Caco-2 (cell line): ENCODE data around the gene PGAP3. TPM values are rescaled to one million over a fixed set of nuclear protein-coding genes. Genes with fewer than 3 reads are reported as not detected.

Experiments used
- BruUV-seq: library from RNA; stranded (reverse); fragments of 400-500 nt; replicated peaks from 2 replicates; lab custom pipeline; 2021; lab: Mats Ljungman, UMichigan
- CTCF ChIA-PET: fragments of 300-600 bp; sonication (Branson Sonifier 250); formaldehyde crosslinking; loops from one replicate; lab custom pipeline; 2022; ENCODE audit warnings: antibody characterized with exemption; lab: Charles Lee
- POLR2A ChIA-PET: fragments of 300-600 bp; sonication (Branson Sonifier 250); formaldehyde crosslinking; loops from one replicate; lab custom pipeline; 2022; ENCODE audit warnings: antibody characterized with exemption; lab: Charles Lee
- DNase-seq, 2 experiments: peaks; one replicate each; pipeline versions ENCODE4 v3.0.0 to v3.0.0-alpha.2; 2020 to 2022
- H3K27me3 ChIP-seq: replicated peaks from 2 replicates; pipeline ENCODE4 v1.6.0; 2011; ENCODE audit warnings: low read length; ENCODE audit not compliant: control insufficient read depth, insufficient read depth
- H3K36me3 ChIP-seq: 2 replicates; pipeline ENCODE4 v1.5.1; 2011; ENCODE audit warnings: low read length; ENCODE audit not compliant: control insufficient read depth, insufficient read depth
- H3K4me1 ChIP-seq: fragments of 250-450 bp; sonication (Bioruptor Pico); 2 replicates; pipeline ENCODE4 v1.5.1; 2020; ENCODE audit warnings: mild to moderate bottlenecking
- H3K4me3 ChIP-seq: 2 replicates; pipeline ENCODE4 v1.5.1; 2011; ENCODE audit warnings: low read depth, mild to moderate bottlenecking, control low read depth, low read length
- H3K9me3 ChIP-seq: fragments of 250-450 bp; sonication (Bioruptor Pico); 2 replicates; pipeline ENCODE4 v1.5.1; 2020; ENCODE audit warnings: mild to moderate bottlenecking, moderate library complexity
- H3K27ac Mint-ChIP-seq: one replicate; pipeline ENCODE4 v1.8.0; 2022; ENCODE audit warnings: mixed read lengths; ENCODE audit not compliant: unreplicated experiment
- H3K27me3 Mint-ChIP-seq: one replicate; pipeline ENCODE4 v1.8.0; 2022; ENCODE audit warnings: mixed read lengths; ENCODE audit not compliant: insufficient read depth, unreplicated experiment
- H3K36me3 Mint-ChIP-seq: one replicate; pipeline ENCODE4 v1.8.0; 2022; ENCODE audit warnings: mild to moderate bottlenecking, mixed read lengths; ENCODE audit not compliant: insufficient read depth, unreplicated experiment
- H3K4me1 Mint-ChIP-seq: one replicate; pipeline ENCODE4 v1.8.0; 2022; ENCODE audit warnings: low read depth, mixed read lengths; ENCODE audit not compliant: unreplicated experiment
- H3K4me3 Mint-ChIP-seq: one replicate; pipeline ENCODE4 v1.8.0; 2022; ENCODE audit warnings: mild to moderate bottlenecking, moderate library complexity, mixed read lengths; ENCODE audit not compliant: unreplicated experiment
- H3K9me3 Mint-ChIP-seq: one replicate; pipeline ENCODE4 v1.8.0; 2022; ENCODE audit warnings: mixed read lengths; ENCODE audit not compliant: unreplicated experiment
- CTCF ChIP-seq, 2 experiments: fragments of 200-600 bp in 1 of 2; IDR thresholded peaks; 1 replicate in 1 of 2; 2 replicates in 1 of 2; pipeline versions ENCODE4 v1.5.1 to v1.8.0; 2011 to 2022; ENCODE audit warnings: antibody characterized with exemption in 1 of 2, control low read depth in 1 of 2, inconsistent platforms in 1 of 2, low read depth in 1 of 2, low read length in 1 of 2, mild to moderate bottlenecking in 1 of 2, moderate library complexity in 1 of 2; ENCODE audit not compliant: insufficient read depth in 1 of 2, severe bottlenecking in 1 of 2, unreplicated experiment in 1 of 2
- intact Hi-C: fragments of 100-400 bp; cut with micrococcal nuclease; formaldehyde crosslinking; loops from one replicate; pipeline ENCODE4 v1.10.0; 2022; ENCODE audit not compliant: unreplicated experiment
- total RNA-seq: library from RNA; stranded (reverse); gene quantifications from 2 replicates; pipeline ENCODE4 v1.2.3, GENCODE V29; 2022

PGAP3 gene
- total RNA-seq, 1 experiment from 2014 or later = 14.7 TPM

GRCh38 chr17:39663688-39664580, 23.9 kb downstream of the PGAP3 start:
- Mint-ChIP-seq H3K36me3 (peaks cover 10% of the 10 kb centered on the region), H3K27ac (no peak overlapping the region), H3K27me3 (peaks cover 4% of the 10 kb centered on the region), H3K9me3 (no peaks in the 10 kb centered on the region), H3K4me1 (peaks cover 6% of the 10 kb centered on the region), H3K4me3 (no peak overlapping the region)
- H3K4me1 ChIP-seq = peaks cover 7% of the 10 kb centered on the region; the same call in 1 of the 2 replicates
- no peaks in the 10 kb centered on the region; the same call in 1 of the 2 replicates for H3K36me3 ChIP-seq
- intact Hi-C loops = no loop called here
- DNase-seq = no peak
- no TSS peak for BruUV-seq
- no peaks in the 10 kb centered on the region for H3K27me3 ChIP-seq
- ChIA-PET CTCF (interaction anchor here (0.6 to 1.4 kb wide), 2 partner anchors 10 to 27 kb away, joined by 3 to 5 read pairs; no protein-coding TSS in a partner anchor), POLR2A (no interaction called here)
- no peaks in the 10 kb centered on the region for H3K9me3 ChIP-seq
- H3K4me3 ChIP-seq = no peak overlapping the region
- TF ChIP-seq CTCF (IDR thresholded peaks at IDR 0.05; ENCODE audit: insufficient read depth in 1 of 2, low read depth in 1 of 2, low read length in 1 of 2, severe bottlenecking in 1 of 2, unreplicated experiment in 1 of 2) = no peak

GRCh38 chr17:39663340-39663687, 24.5 kb downstream of the PGAP3 start:
- H3K27ac Mint-ChIP-seq = no peak overlapping the region

More at GRCh38 chr17:39663340-39663687, 24.5 kb downstream of the PGAP3 start:
- no peak overlapping the region for H3K4me3 ChIP-seq
- TF ChIP-seq CTCF (IDR thresholded peaks at IDR 0.05; ENCODE audit: insufficient read depth in 1 of 2, low read depth in 1 of 2, low read length in 1 of 2, severe bottlenecking in 1 of 2, unreplicated experiment in 1 of 2) = no peak
- Mint-ChIP-seq H3K4me3 (no peak overlapping the region), H3K36me3 (peaks cover 10% of the 10 kb centered on the region), H3K9me3 (no peaks in the 10 kb centered on the region), H3K4me1 (peaks cover under 1% of the 10 kb centered on the region), H3K27me3 (no peaks in the 10 kb centered on the region)
- BruUV-seq = no TSS peak
- no peaks in the 10 kb centered on the region for H3K9me3 ChIP-seq
- H3K36me3 ChIP-seq = no peaks in the 10 kb centered on the region; the same call in none of the 2 replicates
- intact Hi-C loops = no loop called here
- H3K27me3 ChIP-seq = no peaks in the 10 kb centered on the region
- CTCF ChIA-PET = interaction anchor here (0.5 to 1.4 kb wide), 2 partner anchors 8 to 9 kb away, joined by 3 to 5 read pairs; no protein-coding TSS in a partner anchor
- peaks cover 7% of the 10 kb centered on the region; the same call in 1 of the 2 replicates for H3K4me1 ChIP-seq
- POLR2A ChIA-PET = no interaction called here
- no peak for DNase-seq
